Panc1 (cell line): ENCODE measurements around the gene ANK3.

ENCODE experiments used
- CTCF ChIP-seq: fragments of 450-650 bp; IDR thresholded peaks from 2 replicates; pipeline ENCODE4 v1.5.1; 2017; ENCODE audit warnings: mild to moderate bottlenecking
- TCF7L2 ChIP-seq: IDR thresholded peaks from 2 replicates; pipeline ENCODE4 v1.6.1; 2011; ENCODE audit warnings: mild to moderate bottlenecking, low read depth, low read length, inconsistent platforms

DNA sequence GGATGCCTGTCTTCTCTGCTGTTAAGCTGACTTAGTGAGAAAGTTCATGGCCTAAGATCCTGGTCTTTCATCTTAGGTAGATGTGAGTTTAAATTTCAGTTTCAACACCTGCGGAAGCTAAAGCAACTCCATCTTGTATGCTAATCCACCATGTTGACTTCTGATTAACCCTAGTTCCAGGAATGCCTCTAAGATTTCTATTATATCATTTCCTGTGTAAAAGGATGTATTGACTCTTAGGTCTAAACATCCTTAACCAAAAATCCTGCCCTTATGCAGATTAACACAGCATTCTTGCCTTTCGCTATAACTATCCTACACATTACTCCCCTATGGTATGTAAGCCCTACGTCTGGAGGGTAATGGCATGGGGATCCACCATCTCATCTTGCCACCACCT, 388.9 kb downstream of the ANK3 start:
- no peak for TF ChIP-seq CTCF
- TF ChIP-seq TCF7L2 = no peak
